Central memory CD8-positive, alpha-beta T cell (primary cell): Measurements from ENCODE around the gene RAPGEF2.
"Not testable (repeated sequence)": the region's sequence is repeated elsewhere in the genome, so short reads cannot be mapped to it uniquely, and the experiment has no call there.

ENCODE experiments used
- ATAC-seq: fragments of 150-1000 bp; cut with Tn5 transposase; replicated peaks from 2 replicates; pipeline ENCODE4 v1.10.0; 2022; ENCODE audit warnings: mild to moderate bottlenecking, moderate FRiP score, moderate number of reproducible peaks; ENCODE audit not compliant: poor library complexity, severe bottlenecking; ENCODE audit errors: extremely low read depth
- DNase-seq, 2 donors: peaks; one replicate each; pipeline ENCODE4 v3.0.0; 2021; ENCODE audit warnings: low spot score in 2 of 2
- H3K27ac Mint-ChIP-seq: one replicate; pipeline ENCODE4 v1.8.0; 2022; ENCODE audit warnings: low read depth, mild to moderate bottlenecking, moderate library complexity, mixed read lengths
- H3K27me3 Mint-ChIP-seq: one replicate; pipeline ENCODE4 v1.8.0; 2022; ENCODE audit warnings: mixed read lengths
- H3K36me3 Mint-ChIP-seq: one replicate; pipeline ENCODE4 v1.8.0; 2022; ENCODE audit warnings: mild to moderate bottlenecking, moderate library complexity, mixed read lengths; ENCODE audit not compliant: insufficient read depth
- H3K4me1 Mint-ChIP-seq: one replicate; pipeline ENCODE4 v1.8.0; 2022; ENCODE audit warnings: mixed read lengths
- H3K4me3 Mint-ChIP-seq: one replicate; pipeline ENCODE4 v1.8.0; 2022; ENCODE audit warnings: mild to moderate bottlenecking, moderate library complexity, mixed read lengths
- H3K9me3 Mint-ChIP-seq: one replicate; pipeline ENCODE4 v1.8.0; 2022; ENCODE audit warnings: mixed read lengths

The RAPGEF2 gene

GRCh38 chr4:159102622-159103383, at the start of gene RAPGEF2:
RAPGEF2 (plus strand) TSS chr4:159103079; CDS start chr4:159104163, 1,084 bp downstream.
- no peaks in the 10 kb centered on the region for H3K27me3 Mint-ChIP-seq
- H3K9me3 Mint-ChIP-seq = no peaks in the 10 kb centered on the region
- peak within 1 kb of the TSS; percentile 99 for H3K27ac Mint-ChIP-seq
- peak within 1 kb of the TSS; percentile 95 for H3K4me3 Mint-ChIP-seq
- DNase-seq = peak; percentile 68 to 78
- peak; percentile 86 for ATAC-seq
- H3K4me1 Mint-ChIP-seq = peaks cover 41% of the 10 kb centered on the region
- H3K36me3 Mint-ChIP-seq = peaks cover 23% of the 10 kb centered on the region

GRCh38 chr4:159055833-159056232, 47.0 kb upstream of the RAPGEF2 start:
- ATAC-seq (no peak), DNase-seq (no peak)
- Mint-ChIP-seq H3K4me1 (no peaks in the 10 kb centered on the region), H3K9me3 (no peaks in the 10 kb centered on the region), H3K36me3 (peaks cover 1% of the 10 kb centered on the region), H3K4me3 (no peak overlapping the region), H3K27ac (no peak overlapping the region), H3K27me3 (peaks cover 19% of the 10 kb centered on the region)

GRCh38 chr4:159060161-159060560, 42.7 kb upstream of the RAPGEF2 start:
- no peaks in the 10 kb centered on the region for H3K36me3 Mint-ChIP-seq
- ATAC-seq = no peak
- H3K27ac Mint-ChIP-seq = no peak overlapping the region

GRCh38 chr4:159062381-159062780, 40.5 kb upstream of the RAPGEF2 start:
- H3K9me3 Mint-ChIP-seq = no peaks in the 10 kb centered on the region
- no peaks in the 10 kb centered on the region for H3K4me1 Mint-ChIP-seq
- ATAC-seq = no peak
- no peaks in the 10 kb centered on the region for H3K36me3 Mint-ChIP-seq
- H3K4me3 Mint-ChIP-seq = no peak overlapping the region
- DNase-seq = no peak
- no peaks in the 10 kb centered on the region for H3K27me3 Mint-ChIP-seq
- peak overlapping the region; percentile 11 for H3K27ac Mint-ChIP-seq

More at GRCh38 chr4:159060161-159060560, 42.7 kb upstream of the RAPGEF2 start:
- DNase-seq = no peak
- Mint-ChIP-seq H3K9me3 (no peaks in the 10 kb centered on the region), H3K27me3 (no peaks in the 10 kb centered on the region), H3K4me3 (no peak overlapping the region), H3K4me1 (no peaks in the 10 kb centered on the region)

GRCh38 chr4:159065513-159066240, 37.2 kb upstream of the RAPGEF2 start:
- no peaks in the 10 kb centered on the region for H3K9me3 Mint-ChIP-seq
- no peaks in the 10 kb centered on the region for H3K4me1 Mint-ChIP-seq
- H3K27ac Mint-ChIP-seq = no peak overlapping the region
- DNase-seq (no peak), ATAC-seq (no peak)
- H3K36me3 Mint-ChIP-seq = peaks cover 2% of the 10 kb centered on the region
- H3K27me3 Mint-ChIP-seq = no peaks in the 10 kb centered on the region
- H3K4me3 Mint-ChIP-seq = no peak overlapping the region

- not testable (repeated sequence) for H3K36me3 Mint-ChIP-seq, H3K27me3 Mint-ChIP-seq, ATAC-seq, H3K4me3 Mint-ChIP-seq, H3K4me1 Mint-ChIP-seq, H3K9me3 Mint-ChIP-seq, H3K27ac Mint-ChIP-seq, DNase-seq
Measured at GRCh38 chr4:159068139-159068538, 34.7 kb upstream of the RAPGEF2 start.

GRCh38 chr4:159069922-159070321, 33.0 kb upstream of the RAPGEF2 start:
- Mint-ChIP-seq H3K4me3 (no peak overlapping the region), H3K27me3 (no peaks in the 10 kb centered on the region), H3K4me1 (no peaks in the 10 kb centered on the region), H3K36me3 (peaks cover 2% of the 10 kb centered on the region), H3K27ac (no peak overlapping the region), H3K9me3 (no peaks in the 10 kb centered on the region)
- DNase-seq (no peak), ATAC-seq (no peak)

GRCh38 chr4:159070742-159071141, 32.1 kb upstream of the RAPGEF2 start:
- no peak for ATAC-seq
- no peaks in the 10 kb centered on the region for H3K27me3 Mint-ChIP-seq
- no peaks in the 10 kb centered on the region for H3K4me1 Mint-ChIP-seq
- no peak for DNase-seq
- no peak overlapping the region for H3K27ac Mint-ChIP-seq
- H3K9me3 Mint-ChIP-seq = no peaks in the 10 kb centered on the region
- no peak overlapping the region for H3K4me3 Mint-ChIP-seq
- peaks cover 2% of the 10 kb centered on the region for H3K36me3 Mint-ChIP-seq

- Mint-ChIP-seq H3K27me3 (no peaks in the 10 kb centered on the region), H3K27ac (no peak overlapping the region), H3K9me3 (no peaks in the 10 kb centered on the region), H3K4me3 (no peak overlapping the region), H3K36me3 (peaks cover 2% of the 10 kb centered on the region), H3K4me1 (no peaks in the 10 kb centered on the region)
- DNase-seq (no peak), ATAC-seq (no peak)
Measured at GRCh38 chr4:159071178-159071968, 31.5 kb upstream of the RAPGEF2 start.

- H3K36me3 Mint-ChIP-seq = peaks cover 2% of the 10 kb centered on the region
- no peak overlapping the region for H3K4me3 Mint-ChIP-seq
- DNase-seq (no peak), ATAC-seq (no peak)
- H3K9me3 Mint-ChIP-seq = no peaks in the 10 kb centered on the region
- H3K27me3 Mint-ChIP-seq = no peaks in the 10 kb centered on the region
- no peaks in the 10 kb centered on the region for H3K4me1 Mint-ChIP-seq
- H3K27ac Mint-ChIP-seq = no peak overlapping the region
Measured at GRCh38 chr4:159071969-159072765, 30.7 kb upstream of the RAPGEF2 start.

- ATAC-seq (no peak), DNase-seq (no peak)
- Mint-ChIP-seq H3K9me3 (no peaks in the 10 kb centered on the region), H3K4me3 (no peak overlapping the region), H3K36me3 (peaks cover 1% of the 10 kb centered on the region), H3K27ac (no peak overlapping the region), H3K4me1 (peaks cover 6% of the 10 kb centered on the region), H3K27me3 (no peaks in the 10 kb centered on the region)
Measured at GRCh38 chr4:159075531-159075932, 27.3 kb upstream of the RAPGEF2 start.

- not testable (repeated sequence) for DNase-seq, H3K36me3 Mint-ChIP-seq, H3K9me3 Mint-ChIP-seq, H3K27ac Mint-ChIP-seq, H3K4me3 Mint-ChIP-seq, H3K4me1 Mint-ChIP-seq, ATAC-seq, H3K27me3 Mint-ChIP-seq
Measured at GRCh38 chr4:159077018-159077417, 25.9 kb upstream of the RAPGEF2 start.
